K562 (cell line): ENCODE data around the gene A4GALT. TPM values are rescaled to one million over a fixed set of nuclear protein-coding genes. Genes with fewer than 3 reads are reported as not detected.

Experiments
- ATAC-seq: fragments of 200-7000 bp; cut with Tn5 transposase; 3 replicates; pipeline ENCODE4 v1.9.1; 2020; ENCODE audit warnings: moderate library complexity
- BruUV-seq: library from RNA; stranded (reverse); fragments of 400-500 nt; replicated peaks from 2 replicates; lab custom pipeline; 2021; lab: Mats Ljungman, UMichigan
- CTCF ChIA-PET: fragments of 300-600 bp; formaldehyde crosslinking; extraction: SDS; loops from one replicate; lab custom pipeline; 2021; ENCODE audit warnings: low intra/inter-chr PET ratio; lab: Yijun Ruan, JAX
- POLR2A ChIA-PET: fragments of 300-600, 350-650 bp; sonication (Branson Sonifier 250); formaldehyde crosslinking; extraction: SDS; loops from one replicate; lab custom pipeline; 2021; ENCODE audit warnings: antibody characterized with exemption, inconsistent platforms; lab: Yijun Ruan, JAX
- DNase-seq, 4 experiments: peaks; one replicate each; pipeline versions ENCODE4 v3.0.0 to v3.0.0-alpha.2; 2011 to 2018; ENCODE audit warnings: low spot score in 3 of 4, mixed read lengths in 3 of 4; ENCODE audit errors: extremely low read depth in 1 of 4
- FAIRE-seq: peaks from 2 replicates; lab custom pipeline; 2011; peaks lifted over from hg19 to GRCh38; lab: Jason Lieb, UNC
- H2AFZ ChIP-seq: 2 replicates; pipeline ENCODE4 v1.6.0; 2011; ENCODE audit warnings: low read depth, low read length, control low read depth, inconsistent platforms
- H3K27ac ChIP-seq: fragments of 200-600 bp; 3 replicates; pipeline ENCODE4 v1.8.0; 2011; ENCODE audit warnings: low read depth, mild to moderate bottlenecking, control low read depth, inconsistent platforms, low read length, moderate library complexity, mixed read lengths; ENCODE audit errors: extremely low read depth
- H3K27me3 ChIP-seq, 2 experiments: fragments of 300-600 bp in 1 of 2; 2 replicates in 1 of 2; 3 replicates in 1 of 2; pipeline versions ENCODE4 v1.6.0 to v1.8.0; 2011; ENCODE audit warnings: inconsistent platforms in 2 of 2, low read length in 2 of 2, mild to moderate bottlenecking in 1 of 2, mixed read lengths in 1 of 2, moderate library complexity in 1 of 2; ENCODE audit not compliant: control insufficient read depth in 2 of 2, insufficient read depth in 2 of 2
- H3K36me3 ChIP-seq: fragments of 300-600 bp; 3 replicates; pipeline ENCODE4 v1.8.0; 2011; ENCODE audit warnings: mild to moderate bottlenecking, low read length, inconsistent platforms; ENCODE audit not compliant: control insufficient read depth, insufficient read depth
- H3K4me1 ChIP-seq, 2 experiments: fragments of 200-600 bp in 1 of 2; replicated peaks in 1 of 2; 2 replicates in 1 of 2; 3 replicates in 1 of 2; pipeline versions ENCODE4 v1.5.1 to v1.8.0; 2011; ENCODE audit warnings: inconsistent platforms in 2 of 2, low read length in 2 of 2, mild to moderate bottlenecking in 1 of 2, mixed read lengths in 1 of 2, moderate library complexity in 1 of 2; ENCODE audit not compliant: control insufficient read depth in 2 of 2, insufficient read depth in 2 of 2
- H3K4me2 ChIP-seq: 2 replicates; pipeline ENCODE4 v1.6.1; 2011; ENCODE audit warnings: low read length, control low read depth, inconsistent platforms, mixed read lengths; ENCODE audit not compliant: insufficient read depth
- H3K4me3 ChIP-seq: fragments of 200-600 bp; sonication (generic), shearing (Covaris generic); 2 replicates; pipeline ENCODE4 v1.5.1; 2016; ENCODE audit warnings: control low read depth, inconsistent platforms
- H3K79me2 ChIP-seq: fragments of 200-600 bp; 3 replicates; pipeline ENCODE4 v1.8.0; 2011; ENCODE audit warnings: low read length, inconsistent platforms; ENCODE audit not compliant: control insufficient read depth, insufficient read depth
- H3K9ac ChIP-seq, 2 experiments: 2 replicates each; pipeline versions ENCODE4 v1.6.0 to v1.6.1; 2011; ENCODE audit warnings: low read depth in 2 of 2, low read length in 2 of 2, control low read depth in 1 of 2, inconsistent platforms in 1 of 2, mild to moderate bottlenecking in 1 of 2, mixed read lengths in 1 of 2; ENCODE audit not compliant: insufficient read depth in 1 of 2
- H3K9me1 ChIP-seq: one replicate; pipeline ENCODE4 v1.6.0; 2011; ENCODE audit warnings: inconsistent platforms, mild to moderate bottlenecking, low read length, moderate library complexity; ENCODE audit not compliant: control insufficient read depth, insufficient read depth
- H3K9me3 ChIP-seq: replicated peaks from 2 replicates; pipeline ENCODE4 v1.5.1; 2011; ENCODE audit warnings: low read depth, low read length, inconsistent platforms; ENCODE audit not compliant: control insufficient read depth, insufficient read depth
- H4K20me1 ChIP-seq: replicated peaks from 2 replicates; pipeline ENCODE4 v1.6.1; 2011; ENCODE audit warnings: low read length, inconsistent platforms, mixed read lengths; ENCODE audit not compliant: control insufficient read depth, insufficient read depth
- LARP7 ChIP-seq: fragments of 450-650 bp; IDR thresholded peaks from 2 replicates; pipeline ENCODE4 v1.6.1; 2016
- NRF1 ChIP-seq, 2 experiments: fragments of 450-650 bp; IDR thresholded peaks in 1 of 2; conservative IDR thresholded peaks in 1 of 2; 2 replicates each; pipeline ENCODE4 v1.6.1; 2014; ENCODE audit warnings: mild to moderate bottlenecking in 2 of 2
- RAD21 ChIP-seq, 2 experiments: fragments of 250-450 bp in 1 of 2; fragments of 450-650 bp in 1 of 2; sonication (Bioruptor Pico) in 1 of 2; formaldehyde crosslinking in 1 of 2; IDR thresholded peaks in 1 of 2; conservative IDR thresholded peaks in 1 of 2; 2 replicates each; pipeline versions ENCODE4 v1.4.0 to v1.8.0; 2020 to 2022; ENCODE audit warnings: mild to moderate bottlenecking in 2 of 2, moderate library complexity in 1 of 2
- SRSF9 ChIP-seq: fragments of 200-400 bp; formaldehyde crosslinking; IDR thresholded peaks from 2 replicates; pipeline ENCODE4 v1.6.1; 2017; ENCODE audit warnings: low read depth, low read length, borderline replicate concordance
- ZNF165 ChIP-seq: fragments of 250-450 bp; sonication (Bioruptor Pico); IDR thresholded peaks from 2 replicates; pipeline ENCODE4 v1.4.0; 2020; ENCODE audit warnings: borderline replicate concordance
- ZNF717 ChIP-seq: fragments of 250-450 bp; sonication (Bioruptor Pico); IDR thresholded peaks from 2 replicates; pipeline ENCODE4 v1.5.0; 2021
- WGBS: fragments of 100-300 bp; shearing (Covaris generic); methylation state at CpG from one replicate; pipeline ENCODE4 v1.1.6; 2016; ENCODE audit warnings: low coverage, mixed read lengths; ENCODE audit not compliant: insufficient coverage; ENCODE audit errors: missing lambda C conversion rate; 5-methylcytosine and 5-hydroxymethylcytosine counted together
- in situ Hi-C: fragments of 300-500 bp; cut with MboI; formaldehyde crosslinking; loops from 4 replicates; pipeline ENCODE4 v1.15.0; 2018; ENCODE audit warnings: inconsistent platforms, mixed read lengths
- intact Hi-C: fragments of 100-400 bp; cut with micrococcal nuclease; formaldehyde crosslinking; loops from 2 replicates; pipeline ENCODE4 v1.14.2; 2022
- polyA plus RNA-seq, 8 experiments: library from polyadenylated mRNA; depleted of rRNA in 4 of 8; stranded (reverse) in 5 of 8; unstranded in 3 of 8; fragments of >200 nt; fragmentation: Nextera tagmentation in 2 of 8; fragmentation: Illumina TruSeq in 1 of 8; extraction: Ambion mirVana in 2 of 8; extraction: Trizol in 1 of 8; gene quantifications; 2 replicates each; pipeline versions ENCODE4 v1.2.1 to v1.2.3, GENCODE V29; 2011 to 2014; ENCODE audit warnings: inconsistent platforms in 1 of 8, missing spikeins in 1 of 8
- total RNA-seq, 7 experiments: library from RNA; depleted of rRNA in 6 of 7; stranded (reverse); fragments of >200 nt in 6 of 7; fragmentation: Illumina TruSeq in 2 of 7; extraction: Trizol in 2 of 7; gene quantifications; 2 replicates each; pipeline versions ENCODE4 v1.2.1 to v1.2.3, GENCODE V29; 2011 to 2021; ENCODE audit warnings: low replicate concordance in 1 of 7
- TF ChIP-seq, protein P1 (sequence below), 3 experiments: IDR thresholded peaks in 2 of 3; conservative IDR thresholded peaks in 1 of 3; 2 replicates each; pipeline ENCODE4 v1.5.1; 2011 to 2012; ENCODE audit warnings: low read length in 3 of 3, mild to moderate bottlenecking in 3 of 3, control low read depth in 2 of 3, improper control_type of control experiment in 1 of 3, inconsistent platforms in 1 of 3, low read depth in 1 of 3, mixed read lengths in 1 of 3, moderate library complexity in 1 of 3; ENCODE audit not compliant: insufficient read depth in 2 of 3
- TF ChIP-seq, protein P2 (sequence below): sonication (generic); formaldehyde crosslinking; IDR thresholded peaks from 2 replicates; pipeline ENCODE4 v1.5.0; 2020; ENCODE audit warnings: missing genetic modification reagents

The A4GALT gene
- total and polyA plus RNA-seq, 9 of the 15 experiments (the other 6 are each of a cell fraction or from before 2014, with no cell fraction given), result 0.07 to 0.11 TPM; not detected in 7

DNA sequence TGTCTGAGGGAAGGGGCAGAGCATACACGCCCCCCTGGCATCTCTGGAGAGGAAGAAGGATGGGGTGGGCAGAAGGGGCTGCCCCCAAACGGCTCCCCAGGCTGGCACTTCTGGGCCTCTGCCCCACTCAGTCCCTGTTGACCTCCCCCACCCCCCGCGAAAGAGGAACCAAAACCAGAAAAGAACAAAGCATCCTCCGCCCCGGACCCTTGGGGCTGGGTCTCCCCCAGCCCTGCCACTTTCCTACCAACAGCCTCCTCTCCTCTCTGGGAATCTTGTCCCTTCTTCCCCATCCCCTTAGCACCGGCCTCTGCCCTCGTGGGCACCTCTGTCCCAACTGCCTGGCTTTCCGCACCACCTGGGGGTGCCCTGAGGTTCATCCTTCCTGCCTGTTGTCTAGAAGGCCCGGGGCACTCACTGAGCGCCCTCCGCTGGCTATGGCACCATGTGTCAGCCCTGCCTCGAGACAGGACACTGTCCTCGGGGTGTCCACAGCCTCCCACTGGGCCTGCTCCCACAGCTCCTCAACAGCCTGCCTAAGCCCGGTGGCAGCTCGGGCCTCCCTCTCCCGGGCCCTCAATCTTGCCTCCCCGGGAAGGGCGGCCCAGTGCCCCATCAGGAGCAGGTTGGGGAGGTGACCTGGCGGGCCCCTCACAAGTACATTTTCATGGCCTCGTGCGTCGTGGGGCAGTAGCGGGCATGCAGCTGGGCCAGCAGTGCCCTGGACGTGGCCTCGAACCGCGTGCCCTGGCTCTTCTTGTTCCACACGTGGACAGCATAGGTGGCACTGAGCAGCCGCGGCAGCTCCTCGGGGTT is 28.2 kb downstream of the A4GALT start:
- Histone ChIP-seq H4K20me1 (no peaks in the 10 kb centered on the region), H3K36me3 (no peaks in the 10 kb centered on the region), H3K4me2 (no peak overlapping the region), H3K79me2 (no peaks in the 10 kb centered on the region), H3K4me1 (peaks cover 8 to 29% of the 10 kb centered on the region in 2 experiments; a peak in 3 of 5 replicates), H3K4me3 (no peak overlapping the region), H3K9me3 (no peaks in the 10 kb centered on the region), H3K9me1 (no peaks in the 10 kb centered on the region), H3K27me3 (peaks cover 0 to 24% of the 10 kb centered on the region in 2 experiments; a peak in 1 of 5 replicates), H3K9ac (no peak overlapping the region), H3K27ac (no peak overlapping the region), H2AFZ (no peak overlapping the region)
- intact Hi-C loops (loop anchor here (10.0 kb wide), 1 partner anchor 68 kb away; no protein-coding TSS in a partner anchor), in situ Hi-C loops (no loop called here)
- TF ChIP-seq RAD21 (CRISPR knock-in tag; conservative IDR thresholded peaks at IDR 0.05 in 1 of 2, IDR thresholded peaks at IDR 0.05 in 1 of 2) (peak in 1 of 2 experiments; percentile 19; a peak in 1 of 4 replicates), ZNF165 (no peak), NRF1 (conservative IDR thresholded peaks at IDR 0.05 in 1 of 2, IDR thresholded peaks at IDR 0.05 in 1 of 2) (no peak), SRSF9 (no peak), LARP7 (no peak), ZNF717 (CRISPR knock-in tag) (no peak)
- TF ChIP-seq, protein P1, sequence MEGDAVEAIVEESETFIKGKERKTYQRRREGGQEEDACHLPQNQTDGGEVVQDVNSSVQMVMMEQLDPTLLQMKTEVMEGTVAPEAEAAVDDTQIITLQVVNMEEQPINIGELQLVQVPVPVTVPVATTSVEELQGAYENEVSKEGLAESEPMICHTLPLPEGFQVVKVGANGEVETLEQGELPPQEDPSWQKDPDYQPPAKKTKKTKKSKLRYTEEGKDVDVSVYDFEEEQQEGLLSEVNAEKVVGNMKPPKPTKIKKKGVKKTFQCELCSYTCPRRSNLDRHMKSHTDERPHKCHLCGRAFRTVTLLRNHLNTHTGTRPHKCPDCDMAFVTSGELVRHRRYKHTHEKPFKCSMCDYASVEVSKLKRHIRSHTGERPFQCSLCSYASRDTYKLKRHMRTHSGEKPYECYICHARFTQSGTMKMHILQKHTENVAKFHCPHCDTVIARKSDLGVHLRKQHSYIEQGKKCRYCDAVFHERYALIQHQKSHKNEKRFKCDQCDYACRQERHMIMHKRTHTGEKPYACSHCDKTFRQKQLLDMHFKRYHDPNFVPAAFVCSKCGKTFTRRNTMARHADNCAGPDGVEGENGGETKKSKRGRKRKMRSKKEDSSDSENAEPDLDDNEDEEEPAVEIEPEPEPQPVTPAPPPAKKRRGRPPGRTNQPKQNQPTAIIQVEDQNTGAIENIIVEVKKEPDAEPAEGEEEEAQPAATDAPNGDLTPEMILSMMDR (IDR thresholded peaks at IDR 0.05 in 2 of 3, conservative IDR thresholded peaks at IDR 0.05 in 1 of 3; ENCODE audit: insufficient read depth in 2 of 3, low read depth in 1 of 3, low read length in 3 of 3), result peak in 2 of 3 experiments; percentile 7 to 33; a peak in 2 of 6 replicates
- TF ChIP-seq, protein P2, sequence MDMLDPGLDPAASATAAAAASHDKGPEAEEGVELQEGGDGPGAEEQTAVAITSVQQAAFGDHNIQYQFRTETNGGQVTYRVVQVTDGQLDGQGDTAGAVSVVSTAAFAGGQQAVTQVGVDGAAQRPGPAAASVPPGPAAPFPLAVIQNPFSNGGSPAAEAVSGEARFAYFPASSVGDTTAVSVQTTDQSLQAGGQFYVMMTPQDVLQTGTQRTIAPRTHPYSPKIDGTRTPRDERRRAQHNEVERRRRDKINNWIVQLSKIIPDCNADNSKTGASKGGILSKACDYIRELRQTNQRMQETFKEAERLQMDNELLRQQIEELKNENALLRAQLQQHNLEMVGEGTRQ (CRISPR knock-in tag), result no peak
- 39% methylated on average over 19 of the region's 32 CpGs for WGBS
- ATAC-seq, result peak; percentile 42; the same call in 1 of the 3 replicates
- no peak for FAIRE-seq
- no peak for DNase-seq
- POLR2A ChIA-PET, result no interaction called here
- no TSS peak for BruUV-seq
- CTCF ChIA-PET, result no interaction called here
